B cell (primary cell): Measurements from ENCODE around the gene ALAD. TPM values are rescaled to one million over a fixed set of nuclear protein-coding genes. Genes with fewer than 3 reads are reported as not detected.

Source experiments
- ATAC-seq: fragments of 200-7000 bp; cut with Tn5 transposase; one replicate; pipeline ENCODE4 v1.10.0; 2021; ENCODE audit warnings: low read depth, mild to moderate bottlenecking, moderate number of reproducible peaks, moderate library complexity
- CTCF ChIA-PET: fragments of 350-600 bp; sonication (Branson Sonifier 250); formaldehyde crosslinking; loops from one replicate; lab custom pipeline; 2021; ENCODE audit warnings: antibody characterized with exemption, inconsistent platforms; lab: Charles Lee
- POLR2A ChIA-PET: fragments of 350-600 bp; sonication (Branson Sonifier 250); formaldehyde crosslinking; loops from one replicate; lab custom pipeline; 2021; ENCODE audit warnings: antibody characterized with exemption; lab: Charles Lee
- DNase-seq: peaks from one replicate; pipeline ENCODE4 v3.0.0; 2013
- H2AFZ ChIP-seq: 2 replicates; pipeline ENCODE4 v1.6.1; 2012; ENCODE audit warnings: mild to moderate bottlenecking, low read depth, low read length; ENCODE audit not compliant: insufficient read depth, poor library complexity, severe bottlenecking
- H3K27ac ChIP-seq, 2 donors: 1 replicate in 1 of 2; 2 replicates in 1 of 2; pipeline ENCODE4 v1.5.1; 2012 to 2013; ENCODE audit warnings: low read length in 2 of 2, mild to moderate bottlenecking in 2 of 2, moderate library complexity in 1 of 2
- H3K27me3 ChIP-seq, 4 experiments: fragments of 200-600 bp in 1 of 4; sonication (generic) in 1 of 4; replicated peaks in 1 of 4; 1 replicate in 2 of 4; 2 replicates in 2 of 4; pipeline versions ENCODE4 v1.6.1 to v1.7.0; 2013 to 2016; ENCODE audit warnings: low read length in 3 of 4, mild to moderate bottlenecking in 2 of 4, mixed read lengths in 1 of 4, moderate library complexity in 1 of 4; ENCODE audit not compliant: insufficient read depth in 4 of 4, control insufficient read depth in 3 of 4; ENCODE audit errors: control extremely low read depth in 1 of 4
- H3K36me3 ChIP-seq, 2 experiments: replicated peaks in 1 of 2; 1 replicate in 1 of 2; 2 replicates in 1 of 2; pipeline versions ENCODE4 v1.6.1 to v1.7.1; 2013; ENCODE audit warnings: low read length in 1 of 2; ENCODE audit not compliant: insufficient read depth in 2 of 2, control insufficient read depth in 1 of 2; ENCODE audit errors: control extremely low read depth in 1 of 2, extremely low read depth in 1 of 2
- H3K4me1 ChIP-seq, 2 donors: fragments of 200-600 bp in 1 of 2; sonication (generic) in 1 of 2; 1 replicate in 1 of 2; 2 replicates in 1 of 2; pipeline versions ENCODE4 v1.5.1 to v1.6.1; 2013 to 2017; ENCODE audit warnings: low read length in 2 of 2; ENCODE audit not compliant: control insufficient read depth in 2 of 2, insufficient read depth in 2 of 2
- H3K4me2 ChIP-seq: replicated peaks from 2 replicates; pipeline ENCODE3; 2012; ENCODE audit warnings: mild to moderate bottlenecking, low read depth, low read length; ENCODE audit not compliant: poor library complexity, severe bottlenecking
- H3K4me3 ChIP-seq, 5 experiments: fragments of 200-600 bp in 1 of 5; sonication (generic) in 1 of 5; 1 replicate in 3 of 5; 2 replicates in 2 of 5; pipeline versions ENCODE4 v1.5.1 to v1.7.0; 2011 to 2016; ENCODE audit warnings: low read length in 4 of 5, mild to moderate bottlenecking in 4 of 5, low read depth in 2 of 5, control low read depth in 1 of 5, moderate library complexity in 1 of 5; ENCODE audit not compliant: insufficient read depth in 1 of 5; ENCODE audit errors: control extremely low read depth in 1 of 5, extremely low read depth in 1 of 5
- H3K79me2 ChIP-seq: fragments of 200-600 bp; sonication (generic); one replicate; pipeline ENCODE4 v1.6.0; 2016; ENCODE audit warnings: low read length; ENCODE audit not compliant: control insufficient read depth, insufficient read depth
- H3K9ac ChIP-seq: fragments of 200-600 bp; sonication (generic); 2 replicates; pipeline ENCODE4 v1.6.1; 2017; ENCODE audit warnings: mild to moderate bottlenecking, low read length, moderate library complexity
- H3K9me3 ChIP-seq, 3 donors: one replicate each; pipeline versions ENCODE4 v1.6.1 to v1.7.1; 2013; ENCODE audit warnings: low read length in 2 of 3; ENCODE audit not compliant: control insufficient read depth in 2 of 3, insufficient read depth in 1 of 3; ENCODE audit errors: control extremely low read depth in 1 of 3
- H4K20me1 ChIP-seq: 2 replicates; pipeline ENCODE4 v1.6.0; 2012; ENCODE audit warnings: mild to moderate bottlenecking, low read length; ENCODE audit not compliant: insufficient read depth, control insufficient read depth, poor library complexity, severe bottlenecking
- H3K27ac Mint-ChIP-seq: one replicate; pipeline ENCODE4 v1.8.0; 2021; ENCODE audit warnings: mixed read lengths
- H3K27me3 Mint-ChIP-seq: one replicate; pipeline ENCODE4 v1.8.0; 2021; ENCODE audit warnings: mixed read lengths
- H3K4me1 Mint-ChIP-seq: one replicate; pipeline ENCODE4 v1.8.0; 2021; ENCODE audit warnings: mixed read lengths
- H3K4me3 Mint-ChIP-seq: one replicate; pipeline ENCODE4 v1.8.0; 2021; ENCODE audit warnings: mixed read lengths
- H3K9me3 Mint-ChIP-seq: one replicate; pipeline ENCODE4 v1.8.0; 2022; ENCODE audit warnings: mixed read lengths; ENCODE audit not compliant: insufficient read depth
- EZH2 ChIP-seq: IDR thresholded peaks from 2 replicates; pipeline ENCODE4 v1.6.1; 2012; ENCODE audit warnings: borderline replicate concordance, low read depth, mild to moderate bottlenecking, moderate library complexity, low read length; ENCODE audit not compliant: insufficient read depth, poor library complexity, severe bottlenecking
- WGBS: methylation state at CpG from one replicate; pipeline ENCODE4 v1.1.5; 2013; ENCODE audit warnings: missing lambda C conversion rate; ENCODE audit not compliant: insufficient coverage; 5-methylcytosine and 5-hydroxymethylcytosine counted together
- intact Hi-C: fragments of 100-400 bp; cut with micrococcal nuclease; formaldehyde crosslinking; loops from one replicate; pipeline ENCODE4 v1.10.0; 2022
- polyA plus RNA-seq: library from polyadenylated mRNA; depleted of rRNA; stranded (reverse); fragments of >200 nt; gene quantifications from 2 replicates; pipeline ENCODE4 v1.2.3, GENCODE V29; 2012
- total RNA-seq, 2 donors: library from RNA; stranded (reverse); fragments of 120-200 nt in 1 of 2; gene quantifications; 1 replicate in 1 of 2; 2 replicates in 1 of 2; pipeline versions ENCODE4 v1.2.3 to v1.2.4, GENCODE V29; 2013 to 2022
- TF ChIP-seq, protein P1 (sequence below): fragments of 200-600 bp; IDR thresholded peaks from one replicate; pipeline ENCODE4 v1.8.0; 2022; ENCODE audit warnings: antibody characterized with exemption, mild to moderate bottlenecking

Gene ALAD
- total and polyA plus RNA-seq, 2 donors (not counting 1 experiment from before 2014, with no cell fraction given): 22.0 to 39.8 TPM

DNA sequence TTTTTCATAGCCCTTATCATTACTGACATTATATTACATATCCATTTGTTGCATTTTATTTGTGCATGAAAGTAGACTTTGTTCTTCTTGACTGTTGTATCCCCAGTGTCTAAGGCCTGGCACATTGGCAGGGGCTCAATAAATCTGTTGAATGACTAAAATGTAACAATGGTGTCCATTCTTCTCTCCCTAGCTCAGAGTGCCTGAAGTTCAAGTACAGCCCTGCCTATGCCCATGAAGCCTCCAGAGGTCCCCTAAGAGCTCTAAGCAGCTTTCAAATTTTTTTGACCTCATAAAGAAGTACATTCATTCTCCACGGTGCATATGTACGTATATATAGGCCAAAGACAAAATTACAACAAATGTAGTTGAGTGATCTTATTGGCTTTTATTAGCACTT lies 55.9 kb downstream of the ALAD start:
- Mint-ChIP-seq H3K4me1 (peaks cover 19% of the 10 kb centered on the region), H3K27ac (no peak overlapping the region), H3K9me3 (no peaks in the 10 kb centered on the region), H3K4me3 (no peak overlapping the region), H3K27me3 (peaks cover 4% of the 10 kb centered on the region)
- H3K4me3 ChIP-seq: no peak overlapping the region
- no peaks in the 10 kb centered on the region for H3K79me2 ChIP-seq
- TF ChIP-seq EZH2: no peak
- TF ChIP-seq, protein P1, sequence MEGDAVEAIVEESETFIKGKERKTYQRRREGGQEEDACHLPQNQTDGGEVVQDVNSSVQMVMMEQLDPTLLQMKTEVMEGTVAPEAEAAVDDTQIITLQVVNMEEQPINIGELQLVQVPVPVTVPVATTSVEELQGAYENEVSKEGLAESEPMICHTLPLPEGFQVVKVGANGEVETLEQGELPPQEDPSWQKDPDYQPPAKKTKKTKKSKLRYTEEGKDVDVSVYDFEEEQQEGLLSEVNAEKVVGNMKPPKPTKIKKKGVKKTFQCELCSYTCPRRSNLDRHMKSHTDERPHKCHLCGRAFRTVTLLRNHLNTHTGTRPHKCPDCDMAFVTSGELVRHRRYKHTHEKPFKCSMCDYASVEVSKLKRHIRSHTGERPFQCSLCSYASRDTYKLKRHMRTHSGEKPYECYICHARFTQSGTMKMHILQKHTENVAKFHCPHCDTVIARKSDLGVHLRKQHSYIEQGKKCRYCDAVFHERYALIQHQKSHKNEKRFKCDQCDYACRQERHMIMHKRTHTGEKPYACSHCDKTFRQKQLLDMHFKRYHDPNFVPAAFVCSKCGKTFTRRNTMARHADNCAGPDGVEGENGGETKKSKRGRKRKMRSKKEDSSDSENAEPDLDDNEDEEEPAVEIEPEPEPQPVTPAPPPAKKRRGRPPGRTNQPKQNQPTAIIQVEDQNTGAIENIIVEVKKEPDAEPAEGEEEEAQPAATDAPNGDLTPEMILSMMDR: no peak
- ATAC-seq (no peak), DNase-seq (no peak)
- peaks cover 0 to 5% (median 1%) of the 10 kb centered on the region in 4 experiments for H3K27me3 ChIP-seq
- no peak overlapping the region for H2AFZ ChIP-seq
- intact Hi-C loops: no loop called here
- H3K9ac ChIP-seq: no peak overlapping the region
- peaks cover 12 to 13% of the 10 kb centered on the region in 2 donors for H3K4me1 ChIP-seq
- WGBS: no CpG with 5 or more reads among the region's 2 CpGs
- H4K20me1 ChIP-seq: no peaks in the 10 kb centered on the region
- no peaks in the 10 kb centered on the region for H3K9me3 ChIP-seq
- H3K4me2 ChIP-seq: no peak overlapping the region
- ChIA-PET POLR2A (no interaction called here), CTCF (no interaction called here)
- H3K27ac ChIP-seq: no peak overlapping the region
- H3K36me3 ChIP-seq: no peaks in the 10 kb centered on the region

DNA sequence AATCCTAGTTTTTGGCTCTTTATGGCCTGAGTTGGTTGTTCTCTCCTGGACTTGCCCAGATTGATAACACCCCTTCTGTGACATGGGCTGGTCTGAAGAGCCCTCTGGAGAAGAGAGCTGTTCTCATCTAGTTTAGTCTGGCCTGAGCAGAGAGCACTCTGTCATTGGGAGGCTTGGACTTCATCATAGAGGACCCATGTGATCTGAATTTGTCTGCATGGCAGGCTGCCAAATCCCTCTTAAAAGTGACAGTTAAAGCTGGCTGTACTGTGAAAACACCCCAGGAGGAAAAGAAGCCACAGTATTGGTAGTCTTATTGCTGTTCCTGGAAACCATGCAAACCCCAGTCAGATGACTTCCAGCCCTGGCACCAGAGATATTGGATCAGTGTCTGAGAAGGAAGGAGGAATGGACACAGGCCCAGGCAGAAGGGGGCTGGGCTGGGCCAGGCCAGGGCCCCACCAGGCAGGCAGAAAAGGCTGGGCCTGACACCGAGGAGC lies 57.3 kb downstream of the ALAD start:
- ATAC-seq (no peak), DNase-seq (no peak)
- CTCF ChIA-PET: no interaction called here
- Mint-ChIP-seq H3K4me3 (no peak overlapping the region), H3K27me3 (peaks cover 4% of the 10 kb centered on the region), H3K9me3 (no peaks in the 10 kb centered on the region), H3K4me1 (peaks cover 16% of the 10 kb centered on the region), H3K27ac (no peak overlapping the region)
- WGBS: no CpG with 5 or more reads among the region's 1 CpG
- Histone ChIP-seq H3K4me1 (peaks cover 8 to 12% of the 10 kb centered on the region in 2 donors), H3K9me3 (no peaks in the 10 kb centered on the region), H3K36me3 (no peaks in the 10 kb centered on the region), H3K4me3 (no peak overlapping the region), H3K27ac (no peak overlapping the region), H3K9ac (no peak overlapping the region), H2AFZ (peak overlapping the region; percentile 15), H3K4me2 (no peak overlapping the region), H3K27me3 (no peaks in the 10 kb centered on the region), H3K79me2 (no peaks in the 10 kb centered on the region), H4K20me1 (no peaks in the 10 kb centered on the region)
- intact Hi-C loops: no loop called here
- no peak for TF ChIP-seq EZH2
- POLR2A ChIA-PET: no interaction called here
